Measurements from ENCODE around the gene CTNNA3. TPM values are rescaled to one million over a fixed set of nuclear protein-coding genes. Genes with fewer than 3 reads are reported as not detected.

The CTNNA3 gene
- total RNA-seq, 1 donor from 2014 or later = 0.46 TPM

GRCh38 chr10:67288688-67289410 is 407.1 kb downstream of the CTNNA3 start:
- no peak for TF ChIP-seq CTCF (conservative IDR thresholded peaks at IDR 0.05; ENCODE audit: low read depth, low read length)
- no peak overlapping the region for H3K4me3 ChIP-seq (ENCODE audit: low read depth, low read length)
- no peak for DNase-seq (ENCODE audit: low read depth)

- DNase-seq (ENCODE audit: low read depth) = no peak
- TF ChIP-seq CTCF (conservative IDR thresholded peaks at IDR 0.05; ENCODE audit: low read depth, low read length) = no peak
- H3K4me3 ChIP-seq (ENCODE audit: low read depth, low read length) = no peak overlapping the region
These were observed 411.4 kb downstream of the CTNNA3 start for GRCh38 chr10:67284589-67284988.

- H3K4me3 ChIP-seq (ENCODE audit: low read depth, low read length) = no peak overlapping the region
- TF ChIP-seq CTCF (conservative IDR thresholded peaks at IDR 0.05; ENCODE audit: low read depth, low read length) = no peak
- no peak for DNase-seq (ENCODE audit: low read depth)
These were observed 413.1 kb downstream of the CTNNA3 start for GRCh38 chr10:67282871-67283270.

GRCh38 chr10:67280405-67280804 is 415.6 kb downstream of the CTNNA3 start:
- no peak overlapping the region for H3K4me3 ChIP-seq (ENCODE audit: low read depth, low read length)
- DNase-seq (ENCODE audit: low read depth) = no peak
- no peak for TF ChIP-seq CTCF (conservative IDR thresholded peaks at IDR 0.05; ENCODE audit: low read depth, low read length)

GRCh38 chr10:67277402-67277801 is 418.6 kb downstream of the CTNNA3 start:
- H3K4me3 ChIP-seq (ENCODE audit: low read depth, low read length) = no peak overlapping the region
- no peak for TF ChIP-seq CTCF (conservative IDR thresholded peaks at IDR 0.05; ENCODE audit: low read depth, low read length)
- DNase-seq (ENCODE audit: low read depth) = no peak

- no peak for DNase-seq (ENCODE audit: low read depth)
- TF ChIP-seq CTCF (conservative IDR thresholded peaks at IDR 0.05; ENCODE audit: low read depth, low read length) = no peak
- no peak overlapping the region for H3K4me3 ChIP-seq (ENCODE audit: low read depth, low read length)
These were observed 426.2 kb downstream of the CTNNA3 start for GRCh38 chr10:67269828-67270227.

- TF ChIP-seq CTCF (conservative IDR thresholded peaks at IDR 0.05; ENCODE audit: low read depth, low read length) = no peak
- DNase-seq (ENCODE audit: low read depth) = no peak
- no peak overlapping the region for H3K4me3 ChIP-seq (ENCODE audit: low read depth, low read length)
These were observed 427.8 kb downstream of the CTNNA3 start for GRCh38 chr10:67268146-67268545.
